ENCODE results near the gene PCNX2. TPM values are rescaled to one million over a fixed set of nuclear protein-coding genes. Genes with fewer than 3 reads are reported as not detected.
A peak's percentile ranks its signal among the peaks of the same experiment; 100 is the strongest.

PCNX2 gene
- total RNA-seq, 1 experiment from 2014 or later = 50.8 TPM

DNA sequence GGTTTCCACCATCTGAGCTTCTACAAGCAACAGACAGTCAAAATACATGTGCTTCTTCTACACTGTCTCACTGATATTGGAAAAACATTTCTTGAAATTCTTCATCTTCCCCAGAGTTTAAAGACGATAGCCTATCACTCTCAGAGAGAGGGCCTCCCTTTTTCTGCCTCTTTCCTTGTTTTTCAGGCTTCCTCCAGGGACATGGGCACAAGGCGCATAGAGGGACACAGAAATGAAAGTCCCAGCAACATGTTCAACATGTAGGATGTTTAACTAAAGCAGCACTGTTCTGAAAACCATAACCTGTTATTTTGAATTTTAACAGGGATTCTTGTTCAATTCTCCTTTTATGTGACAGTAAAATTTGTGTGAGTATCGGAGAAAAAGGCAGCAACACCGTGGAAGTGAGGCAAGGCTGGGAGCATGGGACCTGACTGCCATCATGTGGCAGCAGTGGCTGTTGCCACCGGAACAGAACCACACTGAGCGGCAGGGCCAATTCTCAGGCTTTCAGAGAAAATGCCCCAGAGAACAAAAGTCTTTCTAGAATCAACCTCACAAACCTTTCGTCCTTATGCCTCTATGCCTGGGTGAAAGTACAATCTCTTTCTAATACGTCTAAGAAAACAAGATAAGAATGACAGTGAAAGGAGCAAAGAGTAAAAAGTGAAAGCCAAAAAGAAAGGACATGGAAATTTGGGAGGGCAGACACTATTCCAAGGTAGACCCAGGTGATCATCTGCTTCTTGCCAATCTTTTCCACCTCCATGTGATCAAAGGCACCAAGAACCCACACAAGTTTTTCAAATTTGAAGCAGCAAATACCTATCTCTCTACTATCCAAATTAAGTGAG, 54.5 kb downstream of the PCNX2 start:
- peak overlapping the region; percentile 68 for H3K27ac Mint-ChIP-seq

DNA sequence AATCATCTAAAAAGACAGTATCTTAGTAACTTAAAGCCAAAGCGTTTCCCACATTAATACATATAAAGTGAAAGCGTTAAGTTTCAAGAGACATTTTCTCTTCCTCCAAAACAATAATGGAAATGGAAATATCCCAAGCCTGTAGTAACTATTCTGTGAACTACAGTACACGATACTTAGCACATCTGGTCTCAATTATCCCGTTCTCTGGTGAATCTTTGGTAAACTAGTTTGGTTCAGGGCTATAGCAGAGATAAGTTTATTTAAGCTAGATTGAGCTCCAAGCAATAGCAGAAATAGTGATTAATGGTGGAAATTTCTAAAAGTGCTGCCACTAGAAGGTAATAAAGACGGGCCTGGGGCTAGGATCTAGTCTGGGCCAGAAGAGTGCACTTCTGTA, 55.2 kb downstream of the PCNX2 start:
- Mint-ChIP-seq H3K27ac (no peak overlapping the region), H3K4me1 (peaks cover 8% of the 10 kb centered on the region), H3K4me3 (no peak overlapping the region), H3K27me3 (ENCODE audit: low read depth) (no peaks in the 10 kb centered on the region), H3K36me3 (peaks cover 46% of the 10 kb centered on the region), H3K9me3 (no peaks in the 10 kb centered on the region)
- TF ChIP-seq ZNF423 (CRISPR knock-in tag; IDR thresholded peaks at IDR 0.05) (no peak), HMGA2 (CRISPR knock-in tag; IDR thresholded peaks at IDR 0.05) (no peak), ATF1 (CRISPR knock-in tag; IDR thresholded peaks at IDR 0.05) (no peak), JUN (CRISPR knock-in tag; IDR thresholded peaks at IDR 0.05) (no peak), NR2C2 (CRISPR knock-in tag; IDR thresholded peaks at IDR 0.05) (no peak), OVOL2 (CRISPR knock-in tag; IDR thresholded peaks at IDR 0.05; ENCODE audit: borderline replicate concordance) (no peak), FOXP1 (CRISPR knock-in tag; IDR thresholded peaks at IDR 0.05; ENCODE audit: borderline replicate concordance) (no peak), FOXJ3 (CRISPR knock-in tag; IDR thresholded peaks at IDR 0.05; ENCODE audit: borderline replicate concordance) (no peak), IRF2 (CRISPR knock-in tag; IDR thresholded peaks at IDR 0.05; ENCODE audit: borderline replicate concordance, low read depth) (no peak)
- TF ChIP-seq, protein P1, sequence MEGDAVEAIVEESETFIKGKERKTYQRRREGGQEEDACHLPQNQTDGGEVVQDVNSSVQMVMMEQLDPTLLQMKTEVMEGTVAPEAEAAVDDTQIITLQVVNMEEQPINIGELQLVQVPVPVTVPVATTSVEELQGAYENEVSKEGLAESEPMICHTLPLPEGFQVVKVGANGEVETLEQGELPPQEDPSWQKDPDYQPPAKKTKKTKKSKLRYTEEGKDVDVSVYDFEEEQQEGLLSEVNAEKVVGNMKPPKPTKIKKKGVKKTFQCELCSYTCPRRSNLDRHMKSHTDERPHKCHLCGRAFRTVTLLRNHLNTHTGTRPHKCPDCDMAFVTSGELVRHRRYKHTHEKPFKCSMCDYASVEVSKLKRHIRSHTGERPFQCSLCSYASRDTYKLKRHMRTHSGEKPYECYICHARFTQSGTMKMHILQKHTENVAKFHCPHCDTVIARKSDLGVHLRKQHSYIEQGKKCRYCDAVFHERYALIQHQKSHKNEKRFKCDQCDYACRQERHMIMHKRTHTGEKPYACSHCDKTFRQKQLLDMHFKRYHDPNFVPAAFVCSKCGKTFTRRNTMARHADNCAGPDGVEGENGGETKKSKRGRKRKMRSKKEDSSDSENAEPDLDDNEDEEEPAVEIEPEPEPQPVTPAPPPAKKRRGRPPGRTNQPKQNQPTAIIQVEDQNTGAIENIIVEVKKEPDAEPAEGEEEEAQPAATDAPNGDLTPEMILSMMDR (IDR thresholded peaks at IDR 0.05) = no peak
- TF ChIP-seq, protein P2, sequence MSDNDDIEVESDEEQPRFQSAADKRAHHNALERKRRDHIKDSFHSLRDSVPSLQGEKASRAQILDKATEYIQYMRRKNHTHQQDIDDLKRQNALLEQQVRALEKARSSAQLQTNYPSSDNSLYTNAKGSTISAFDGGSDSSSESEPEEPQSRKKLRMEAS (CRISPR knock-in tag; IDR thresholded peaks at IDR 0.05) = no peak
- TF ChIP-seq, protein P3, sequence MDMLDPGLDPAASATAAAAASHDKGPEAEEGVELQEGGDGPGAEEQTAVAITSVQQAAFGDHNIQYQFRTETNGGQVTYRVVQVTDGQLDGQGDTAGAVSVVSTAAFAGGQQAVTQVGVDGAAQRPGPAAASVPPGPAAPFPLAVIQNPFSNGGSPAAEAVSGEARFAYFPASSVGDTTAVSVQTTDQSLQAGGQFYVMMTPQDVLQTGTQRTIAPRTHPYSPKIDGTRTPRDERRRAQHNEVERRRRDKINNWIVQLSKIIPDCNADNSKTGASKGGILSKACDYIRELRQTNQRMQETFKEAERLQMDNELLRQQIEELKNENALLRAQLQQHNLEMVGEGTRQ (CRISPR knock-in tag; IDR thresholded peaks at IDR 0.05) = no peak
- TF ChIP-seq, protein P4, sequence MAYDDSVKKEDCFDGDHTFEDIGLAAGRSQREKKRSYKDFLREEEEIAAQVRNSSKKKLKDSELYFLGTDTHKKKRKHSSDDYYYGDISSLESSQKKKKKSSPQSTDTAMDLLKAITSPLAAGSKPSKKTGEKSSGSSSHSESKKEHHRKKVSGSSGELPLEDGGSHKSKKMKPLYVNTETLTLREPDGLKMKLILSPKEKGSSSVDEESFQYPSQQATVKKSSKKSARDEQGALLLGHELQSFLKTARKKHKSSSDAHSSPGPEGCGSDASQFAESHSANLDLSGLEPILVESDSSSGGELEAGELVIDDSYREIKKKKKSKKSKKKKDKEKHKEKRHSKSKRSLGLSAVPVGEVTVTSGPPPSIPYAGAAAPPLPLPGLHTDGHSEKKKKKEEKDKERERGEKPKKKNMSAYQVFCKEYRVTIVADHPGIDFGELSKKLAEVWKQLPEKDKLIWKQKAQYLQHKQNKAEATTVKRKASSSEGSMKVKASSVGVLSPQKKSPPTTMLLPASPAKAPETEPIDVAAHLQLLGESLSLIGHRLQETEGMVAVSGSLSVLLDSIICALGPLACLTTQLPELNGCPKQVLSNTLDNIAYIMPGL (CRISPR knock-in tag; IDR thresholded peaks at IDR 0.05) = no peak
- TF ChIP-seq, protein P5, sequence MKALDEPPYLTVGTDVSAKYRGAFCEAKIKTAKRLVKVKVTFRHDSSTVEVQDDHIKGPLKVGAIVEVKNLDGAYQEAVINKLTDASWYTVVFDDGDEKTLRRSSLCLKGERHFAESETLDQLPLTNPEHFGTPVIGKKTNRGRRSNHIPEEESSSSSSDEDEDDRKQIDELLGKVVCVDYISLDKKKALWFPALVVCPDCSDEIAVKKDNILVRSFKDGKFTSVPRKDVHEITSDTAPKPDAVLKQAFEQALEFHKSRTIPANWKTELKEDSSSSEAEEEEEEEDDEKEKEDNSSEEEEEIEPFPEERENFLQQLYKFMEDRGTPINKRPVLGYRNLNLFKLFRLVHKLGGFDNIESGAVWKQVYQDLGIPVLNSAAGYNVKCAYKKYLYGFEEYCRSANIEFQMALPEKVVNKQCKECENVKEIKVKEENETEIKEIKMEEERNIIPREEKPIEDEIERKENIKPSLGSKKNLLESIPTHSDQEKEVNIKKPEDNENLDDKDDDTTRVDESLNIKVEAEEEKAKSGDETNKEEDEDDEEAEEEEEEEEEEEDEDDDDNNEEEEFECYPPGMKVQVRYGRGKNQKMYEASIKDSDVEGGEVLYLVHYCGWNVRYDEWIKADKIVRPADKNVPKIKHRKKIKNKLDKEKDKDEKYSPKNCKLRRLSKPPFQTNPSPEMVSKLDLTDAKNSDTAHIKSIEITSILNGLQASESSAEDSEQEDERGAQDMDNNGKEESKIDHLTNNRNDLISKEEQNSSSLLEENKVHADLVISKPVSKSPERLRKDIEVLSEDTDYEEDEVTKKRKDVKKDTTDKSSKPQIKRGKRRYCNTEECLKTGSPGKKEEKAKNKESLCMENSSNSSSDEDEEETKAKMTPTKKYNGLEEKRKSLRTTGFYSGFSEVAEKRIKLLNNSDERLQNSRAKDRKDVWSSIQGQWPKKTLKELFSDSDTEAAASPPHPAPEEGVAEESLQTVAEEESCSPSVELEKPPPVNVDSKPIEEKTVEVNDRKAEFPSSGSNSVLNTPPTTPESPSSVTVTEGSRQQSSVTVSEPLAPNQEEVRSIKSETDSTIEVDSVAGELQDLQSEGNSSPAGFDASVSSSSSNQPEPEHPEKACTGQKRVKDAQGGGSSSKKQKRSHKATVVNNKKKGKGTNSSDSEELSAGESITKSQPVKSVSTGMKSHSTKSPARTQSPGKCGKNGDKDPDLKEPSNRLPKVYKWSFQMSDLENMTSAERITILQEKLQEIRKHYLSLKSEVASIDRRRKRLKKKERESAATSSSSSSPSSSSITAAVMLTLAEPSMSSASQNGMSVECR (CRISPR knock-in tag; IDR thresholded peaks at IDR 0.05; ENCODE audit: borderline replicate concordance) = no peak
- DNase-seq (ENCODE audit: low spot score) (no peak), ATAC-seq (no peak)
- ChIA-PET CTCF (no interaction called here), POLR2A (no interaction called here)

More for the DNA sequence above, 54.5 kb downstream of the PCNX2 start:
- Mint-ChIP-seq H3K9me3 (no peaks in the 10 kb centered on the region), H3K27me3 (ENCODE audit: low read depth) (no peaks in the 10 kb centered on the region), H3K36me3 (peaks cover 45% of the 10 kb centered on the region), H3K4me1 (peaks cover 9% of the 10 kb centered on the region), H3K4me3 (no peak overlapping the region)
- TF ChIP-seq NFYB (CRISPR knock-in tag; conservative IDR thresholded peaks at IDR 0.05; ENCODE audit: low read depth) (no peak), NR1H2 (CRISPR knock-in tag; IDR thresholded peaks at IDR 0.05) (no peak), ZNF317 (CRISPR knock-in tag; IDR thresholded peaks at IDR 0.05; ENCODE audit: borderline replicate concordance, low read depth) (no peak), SMAD3 (CRISPR knock-in tag; IDR thresholded peaks at IDR 0.05; ENCODE audit: borderline replicate concordance) (no peak), ZNF671 (CRISPR knock-in tag; IDR thresholded peaks at IDR 0.05) (no peak), ZNF121 (CRISPR knock-in tag; IDR thresholded peaks at IDR 0.05) (no peak)
- CTCF ChIA-PET = no interaction called here
- DNase-seq (ENCODE audit: low spot score) = peak; percentile 38
- ATAC-seq = peak; percentile 78
- POLR2A ChIA-PET = no interaction called here

Data from WTC11 (cell line).